Measurements from ENCODE around the gene SDS.

DNA sequence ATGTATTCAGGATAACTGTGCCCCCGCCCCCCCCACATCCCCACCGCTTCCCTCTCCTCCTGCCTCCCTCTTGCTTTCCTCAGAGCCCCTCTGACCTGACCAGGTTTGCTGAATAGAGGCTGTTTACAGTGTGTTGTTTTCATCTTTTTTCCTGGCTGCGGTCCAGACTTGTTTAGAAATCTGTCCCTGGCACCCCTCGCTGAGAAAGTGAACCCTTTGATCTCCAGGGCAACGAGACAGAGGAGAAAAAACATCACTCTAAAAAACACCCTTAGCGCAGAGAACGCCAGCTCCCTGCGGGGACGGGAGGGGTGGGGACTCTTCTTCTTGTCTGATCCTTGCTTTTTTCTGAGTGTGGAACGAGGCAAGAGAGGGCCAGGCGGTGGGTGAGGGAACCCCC, 22.5 kb downstream of the SDS start:
- TF ChIP-seq EZH2 (IDR thresholded peaks at IDR 0.05; ENCODE audit: borderline replicate concordance, low read depth, low read length, severe bottlenecking): no peak
- TF ChIP-seq, protein P1, sequence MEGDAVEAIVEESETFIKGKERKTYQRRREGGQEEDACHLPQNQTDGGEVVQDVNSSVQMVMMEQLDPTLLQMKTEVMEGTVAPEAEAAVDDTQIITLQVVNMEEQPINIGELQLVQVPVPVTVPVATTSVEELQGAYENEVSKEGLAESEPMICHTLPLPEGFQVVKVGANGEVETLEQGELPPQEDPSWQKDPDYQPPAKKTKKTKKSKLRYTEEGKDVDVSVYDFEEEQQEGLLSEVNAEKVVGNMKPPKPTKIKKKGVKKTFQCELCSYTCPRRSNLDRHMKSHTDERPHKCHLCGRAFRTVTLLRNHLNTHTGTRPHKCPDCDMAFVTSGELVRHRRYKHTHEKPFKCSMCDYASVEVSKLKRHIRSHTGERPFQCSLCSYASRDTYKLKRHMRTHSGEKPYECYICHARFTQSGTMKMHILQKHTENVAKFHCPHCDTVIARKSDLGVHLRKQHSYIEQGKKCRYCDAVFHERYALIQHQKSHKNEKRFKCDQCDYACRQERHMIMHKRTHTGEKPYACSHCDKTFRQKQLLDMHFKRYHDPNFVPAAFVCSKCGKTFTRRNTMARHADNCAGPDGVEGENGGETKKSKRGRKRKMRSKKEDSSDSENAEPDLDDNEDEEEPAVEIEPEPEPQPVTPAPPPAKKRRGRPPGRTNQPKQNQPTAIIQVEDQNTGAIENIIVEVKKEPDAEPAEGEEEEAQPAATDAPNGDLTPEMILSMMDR (IDR thresholded peaks at IDR 0.05; ENCODE audit: borderline replicate concordance, extremely low read depth, low read length, poor library complexity, severe bottlenecking): no peak
